Activated CD8-positive, alpha-beta memory T cell treated with anti-CD3 and anti-CD28 coated beads for 36 hours (primary cell): ENCODE data around the gene TMEM8B. TPM values are rescaled to one million over a fixed set of nuclear protein-coding genes. Genes with fewer than 3 reads are reported as not detected.
"Not testable (repeated sequence)": the region's sequence is repeated elsewhere in the genome, so short reads cannot be mapped to it uniquely, and the experiment has no call there.

Source experiments
- CTCF ChIA-PET: fragments of 350-600 bp; sonication (Branson Sonifier 250); formaldehyde crosslinking; loops from one replicate; lab custom pipeline; 2021; ENCODE audit warnings: antibody characterized with exemption; lab: Charles Lee
- POLR2A ChIA-PET: fragments of 350-600 bp; sonication (Branson Sonifier 250); formaldehyde crosslinking; loops from one replicate; lab custom pipeline; 2021; ENCODE audit warnings: antibody characterized with exemption; lab: Charles Lee
- total RNA-seq, 2 experiments: library from RNA; stranded (reverse); gene quantifications; one replicate each; pipeline ENCODE4 v1.2.3, GENCODE V29; 2021

TMEM8B gene
- total RNA-seq, 2 experiments from 2014 or later, result 2.2 to 2.4 TPM

GRCh38 chr9:35882263-35882848 lies 53.3 kb downstream of the TMEM8B start:
- POLR2A ChIA-PET, result no interaction called here
- CTCF ChIA-PET, result interaction anchor here (0.7 to 3.2 kb wide), 15 partner anchors 10 to 263 kb away, joined by 3 to 17 read pairs (median 3); partner anchors contain the start of gene SPAAR

- POLR2A ChIA-PET, result no interaction called here
These were observed 54.0 kb downstream of the TMEM8B start for GRCh38 chr9:35882996-35883395.

DNA sequence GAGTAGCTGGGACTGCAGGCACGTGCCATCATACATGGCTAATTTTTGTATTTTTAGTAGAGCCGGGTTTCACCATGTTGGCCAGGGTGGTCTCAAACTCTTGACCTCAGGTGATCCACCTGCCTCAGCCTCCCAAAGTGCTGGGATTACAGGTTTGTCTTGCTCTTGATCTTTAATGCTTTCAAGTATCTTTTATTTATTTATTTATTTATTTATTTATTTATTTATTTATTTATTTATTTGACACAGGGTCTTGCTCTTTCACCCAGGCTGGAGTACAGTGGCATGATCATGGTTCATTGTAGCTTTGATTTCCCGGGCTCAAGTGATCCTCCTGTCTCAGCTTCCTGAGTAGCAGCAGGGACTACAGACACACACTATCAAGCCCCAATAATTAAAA lies 55.9 kb downstream of the TMEM8B start:
- CTCF ChIA-PET, result interaction anchor here (1.0 kb wide), 1 partner anchor 95 kb away, joined by 3 read pairs; no protein-coding TSS in a partner anchor
- POLR2A ChIA-PET, result not testable (repeated sequence)

More at GRCh38 chr9:35882996-35883395, 54.0 kb downstream of the TMEM8B start:
- CTCF ChIA-PET, result interaction anchor here (0.8 to 3.2 kb wide), 6 partner anchors 10 to 93 kb away, joined by 3 to 17 read pairs (median 4); no protein-coding TSS in a partner anchor

DNA sequence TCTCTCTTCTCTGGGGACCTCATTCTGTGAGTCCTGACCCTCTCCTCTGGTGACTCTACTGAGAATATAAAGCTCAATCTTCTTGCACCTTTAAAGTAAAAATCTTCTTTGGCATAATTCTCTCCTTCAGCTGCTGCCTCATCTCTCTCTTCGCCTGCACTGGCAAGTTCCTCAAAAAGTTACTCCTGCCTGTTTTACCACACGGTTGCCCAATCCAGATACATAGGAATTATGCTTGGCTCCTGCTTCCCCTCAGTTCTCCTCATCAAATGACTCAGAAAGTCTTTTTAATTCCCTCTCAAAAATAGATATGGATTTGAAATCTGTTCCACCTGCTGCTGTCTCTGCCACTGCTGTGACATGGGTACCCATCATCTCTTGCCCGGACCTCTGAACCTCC lies 62.6 kb downstream of the TMEM8B start:
- ChIA-PET CTCF (interaction anchor here (1.5 kb wide), 1 partner anchor 12 kb away, joined by 4 read pairs; no protein-coding TSS in a partner anchor), POLR2A (no interaction called here)

DNA sequence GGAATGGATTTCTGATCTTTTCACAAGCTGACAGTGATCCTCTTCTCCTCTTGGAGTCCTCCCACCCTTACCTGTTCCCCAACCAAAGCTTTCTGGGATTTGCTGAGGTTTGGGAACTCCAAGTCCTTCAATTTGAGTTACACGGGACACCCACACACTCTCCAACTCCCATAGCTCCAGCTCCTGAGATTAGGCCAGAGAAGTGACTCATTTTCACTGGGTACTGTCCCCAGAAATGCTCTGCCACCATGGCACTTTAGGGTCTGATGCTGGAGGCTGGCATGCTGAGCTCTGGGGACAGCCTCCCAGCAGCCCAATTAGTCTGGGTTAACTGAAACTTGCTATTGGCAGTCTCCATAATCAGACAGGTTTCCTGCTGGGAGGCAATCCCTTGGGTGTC lies 63.0 kb downstream of the TMEM8B start:
- ChIA-PET POLR2A (no interaction called here), CTCF (interaction anchor here (1.5 kb wide), 1 partner anchor 11 kb away, joined by 4 read pairs; no protein-coding TSS in a partner anchor)

GRCh38 chr9:35896570-35896969 lies 67.5 kb downstream of the TMEM8B start:
- POLR2A ChIA-PET, result no interaction called here
- CTCF ChIA-PET, result interaction anchor here (2.0 kb wide), 1 partner anchor 49 kb away, joined by 9 read pairs; no protein-coding TSS in a partner anchor

GRCh38 chr9:35897376-35898099 lies 68.5 kb downstream of the TMEM8B start:
- POLR2A ChIA-PET, result not testable (repeated sequence)
- CTCF ChIA-PET, result interaction anchor here (0.9 kb wide), 1 partner anchor 15 kb away, joined by 4 read pairs; no protein-coding TSS in a partner anchor

- CTCF ChIA-PET, result interaction anchor here (0.9 kb wide), 1 partner anchor 16 kb away, joined by 4 read pairs; no protein-coding TSS in a partner anchor
- POLR2A ChIA-PET, result no interaction called here
These were observed 69.3 kb downstream of the TMEM8B start for GRCh38 chr9:35898337-35898736.

DNA sequence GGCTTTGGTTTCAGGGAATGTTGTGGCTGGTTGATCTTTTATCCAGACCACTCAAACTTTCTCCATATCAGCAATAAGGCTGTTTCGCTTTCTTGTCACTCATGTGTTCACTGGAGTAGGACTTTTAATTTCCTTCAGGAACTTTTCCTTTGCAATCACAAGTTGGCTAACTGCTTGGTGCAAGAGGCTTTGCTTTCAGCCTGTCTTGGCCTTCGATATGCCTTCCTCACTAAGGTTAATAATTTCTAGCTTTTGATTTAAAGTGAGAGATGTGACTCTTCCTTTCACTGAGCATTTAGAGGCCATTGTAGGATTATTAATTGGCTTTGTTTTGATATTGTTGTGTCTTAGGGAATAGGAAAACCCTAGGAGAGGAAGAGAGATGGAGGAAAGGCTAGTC lies 70.0 kb downstream of the TMEM8B start:
- CTCF ChIA-PET, result no interaction called here
- POLR2A ChIA-PET, result no interaction called here

DNA sequence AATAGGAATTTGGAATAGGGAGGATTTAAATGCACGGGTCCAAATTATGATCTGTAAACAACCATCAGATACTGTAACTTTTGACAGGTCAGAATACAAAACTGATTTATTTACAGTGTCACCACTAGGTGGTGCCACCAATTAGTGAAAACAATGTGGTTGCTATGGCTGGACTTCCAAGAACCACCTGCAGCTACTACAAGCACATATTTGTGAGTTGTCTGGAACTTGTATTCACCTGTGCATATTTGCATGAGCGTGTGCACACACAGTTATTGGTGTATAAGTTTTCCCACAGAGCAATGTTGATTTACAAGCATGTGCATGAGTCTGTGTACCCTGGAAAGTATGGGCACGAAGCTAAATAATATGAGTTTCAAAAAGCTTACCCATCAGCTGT lies 74.0 kb downstream of the TMEM8B start:
- CTCF ChIA-PET, result interaction anchor here (0.7 to 3.0 kb wide), 10 partner anchors 9 to 113 kb away, joined by 3 to 23 read pairs (median 4); no protein-coding TSS in a partner anchor
- POLR2A ChIA-PET, result no interaction called here

- POLR2A ChIA-PET, result no interaction called here
- CTCF ChIA-PET, result interaction anchor here (0.6 kb wide), 1 partner anchor 150 kb away, joined by 4 read pairs; no protein-coding TSS in a partner anchor
These were observed 75.3 kb downstream of the TMEM8B start for GRCh38 chr9:35904338-35904737.

- ChIA-PET POLR2A (interaction anchor here (0.6 kb wide), 1 partner anchor 381 kb away, joined by 3 read pairs; no protein-coding TSS in a partner anchor), CTCF (interaction anchor here (0.6 to 0.9 kb wide), 2 partner anchors 80 to 149 kb away, joined by 3 to 4 read pairs; no protein-coding TSS in a partner anchor)
These were observed 76.2 kb downstream of the TMEM8B start for GRCh38 chr9:35905051-35905781.

DNA sequence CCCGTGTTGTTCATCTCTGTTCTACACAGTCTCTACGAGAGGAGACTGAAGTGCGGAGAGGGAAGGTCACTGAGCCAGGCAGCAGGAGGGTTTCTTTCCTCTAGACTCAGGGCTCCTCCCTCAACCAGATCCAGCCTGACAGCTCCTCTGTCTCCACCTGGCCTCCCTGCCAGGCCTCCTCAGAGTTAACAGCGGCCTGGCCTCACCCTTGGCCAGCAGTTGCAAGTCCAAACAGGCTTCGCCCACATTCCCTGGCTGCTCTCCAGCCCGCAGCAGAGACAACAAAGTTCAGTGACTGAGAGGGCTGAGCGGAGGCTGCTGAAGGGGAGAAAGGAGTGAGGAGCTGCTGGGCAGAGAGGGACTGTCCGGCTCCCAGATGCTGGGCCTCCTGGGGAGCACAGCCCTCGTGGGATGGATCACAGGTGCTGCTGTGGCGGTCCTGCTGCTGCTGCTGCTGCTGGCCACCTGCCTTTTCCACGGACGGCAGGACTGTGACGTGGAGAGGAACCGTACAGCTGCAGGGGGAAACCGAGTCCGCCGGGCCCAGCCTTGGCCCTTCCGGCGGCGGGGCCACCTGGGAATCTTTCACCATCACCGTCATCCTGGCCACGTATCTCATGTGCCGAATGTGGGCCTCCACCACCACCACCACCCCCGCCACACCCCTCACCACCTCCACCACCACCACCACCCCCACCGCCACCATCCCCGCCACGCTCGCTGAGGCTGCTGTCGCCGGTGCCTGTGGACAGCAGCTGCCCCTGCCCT lies 77.1 kb downstream of the TMEM8B start, which contains the start of gene HRCT1:
HRCT1 (plus strand) TSS at position 291 of the 768 bp plus-strand sequence; CDS start at position 377, 86 bp downstream.
- ChIA-PET CTCF (interaction anchor here (0.9 kb wide), 1 partner anchor 81 kb away, joined by 3 read pairs; no protein-coding TSS in a partner anchor), POLR2A (interaction anchor here (0.6 kb wide), 1 partner anchor 380 kb away, joined by 3 read pairs; no protein-coding TSS in a partner anchor)

DNA sequence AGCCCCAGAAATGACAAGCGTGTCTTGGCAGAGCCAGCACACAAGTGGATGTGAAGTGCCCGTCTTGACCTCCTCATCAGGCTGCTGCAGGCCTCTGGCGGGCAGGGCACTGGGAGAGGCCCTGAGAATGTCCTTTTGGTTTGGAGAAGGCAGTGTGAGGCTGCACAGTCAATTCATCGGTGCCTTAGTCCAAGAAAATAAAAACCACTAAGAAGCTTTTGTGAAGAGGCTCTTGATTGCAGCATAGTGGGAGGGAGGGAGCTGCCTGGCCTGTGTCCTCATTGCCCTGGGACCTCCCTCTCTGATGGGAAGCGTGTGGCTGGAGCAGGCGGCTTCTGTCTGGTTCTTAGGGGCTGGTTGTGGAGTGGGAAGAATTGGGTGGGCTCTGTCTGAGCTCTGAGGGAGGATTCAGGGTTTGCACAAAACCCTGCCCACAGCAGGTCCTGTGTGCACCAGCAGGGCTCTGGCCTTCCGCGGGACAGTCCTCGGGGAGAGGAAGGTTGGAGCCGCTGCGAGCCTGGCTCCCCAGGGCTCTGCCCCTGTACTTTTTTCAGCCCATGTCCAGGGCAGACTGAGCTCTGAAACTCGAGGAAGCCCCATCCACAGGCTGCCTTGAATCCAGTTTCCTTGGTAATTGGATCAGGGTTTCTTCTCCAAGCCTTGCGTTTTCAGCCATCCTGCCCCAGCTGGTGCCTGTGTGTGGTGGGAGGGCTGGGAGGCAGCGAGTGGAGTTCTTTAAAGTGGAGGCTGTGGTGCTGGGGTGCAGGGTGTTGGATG lies 78.1 kb downstream of the TMEM8B start:
- CTCF ChIA-PET, result no interaction called here
- POLR2A ChIA-PET, result no interaction called here

DNA sequence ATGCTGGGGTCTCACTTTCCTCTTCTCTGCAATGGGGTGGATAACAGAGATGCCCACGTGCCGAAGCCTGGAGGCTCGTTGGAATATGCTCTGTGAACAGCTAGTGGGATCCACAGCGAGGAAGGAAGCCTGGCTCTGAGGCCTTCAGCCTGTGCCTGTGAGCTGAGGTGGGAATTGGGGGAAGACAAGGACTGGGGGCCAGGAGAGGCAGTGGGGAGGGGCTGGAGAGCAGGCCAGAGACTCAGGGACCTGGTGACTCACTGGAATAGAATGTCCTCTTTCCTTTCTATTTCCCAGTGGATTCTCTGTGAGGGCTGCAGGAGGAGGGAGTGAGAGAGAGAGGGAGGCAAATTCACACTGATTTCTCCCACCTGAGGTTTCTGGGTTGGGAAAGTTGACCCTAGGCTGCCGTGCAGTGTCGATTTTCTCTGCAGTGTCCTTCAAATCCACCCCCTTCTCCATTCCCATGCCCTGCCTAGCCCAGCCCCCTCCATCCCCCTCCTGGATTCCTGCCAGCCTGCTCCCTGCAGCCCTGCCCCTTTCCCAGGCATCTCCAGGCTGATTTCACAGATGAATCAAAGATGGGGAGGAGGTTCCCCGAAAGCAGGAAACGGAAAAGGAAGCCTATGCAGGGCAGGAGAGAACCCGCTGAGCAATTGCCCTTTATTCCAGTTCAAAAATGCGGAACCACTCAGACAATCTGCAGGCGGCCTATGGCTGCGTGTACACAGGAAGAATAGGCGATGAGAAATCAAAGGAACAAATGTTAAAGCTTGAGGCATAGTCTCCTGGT lies 78.9 kb downstream of the TMEM8B start:
- POLR2A ChIA-PET, result no interaction called here
- CTCF ChIA-PET, result no interaction called here

DNA sequence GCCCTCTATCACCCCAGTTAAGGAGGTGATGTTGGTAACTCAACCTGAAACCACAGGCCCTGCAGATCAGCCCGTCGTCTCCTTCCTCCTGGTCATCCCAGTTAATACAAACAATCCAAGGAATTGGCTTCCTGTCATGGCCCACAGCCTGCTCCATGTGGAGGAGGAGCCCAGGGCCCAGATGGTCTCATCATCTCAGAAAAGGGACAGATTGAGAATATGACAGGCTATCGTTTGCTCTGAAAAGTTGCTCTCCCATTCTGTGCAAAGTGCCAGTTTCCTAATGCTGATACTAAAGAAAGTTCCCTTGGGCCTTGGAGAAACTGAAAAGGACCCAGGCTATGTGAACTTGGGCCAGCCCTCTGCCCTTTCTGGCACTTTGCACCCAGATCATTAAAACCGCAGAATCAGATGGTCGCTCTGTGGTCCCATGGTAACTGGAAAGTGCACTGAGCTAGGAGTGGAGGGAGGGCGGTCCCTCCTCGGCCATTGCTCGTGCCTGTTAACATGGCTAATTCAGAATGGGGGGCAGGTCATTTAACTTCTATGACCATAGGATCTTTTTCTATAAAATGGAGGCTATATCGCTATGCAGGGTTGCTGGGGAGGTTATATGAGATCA lies 79.6 kb downstream of the TMEM8B start:
- POLR2A ChIA-PET, result no interaction called here
- CTCF ChIA-PET, result no interaction called here
